ENCODE results near the gene HEXB.

HEXB gene

DNA sequence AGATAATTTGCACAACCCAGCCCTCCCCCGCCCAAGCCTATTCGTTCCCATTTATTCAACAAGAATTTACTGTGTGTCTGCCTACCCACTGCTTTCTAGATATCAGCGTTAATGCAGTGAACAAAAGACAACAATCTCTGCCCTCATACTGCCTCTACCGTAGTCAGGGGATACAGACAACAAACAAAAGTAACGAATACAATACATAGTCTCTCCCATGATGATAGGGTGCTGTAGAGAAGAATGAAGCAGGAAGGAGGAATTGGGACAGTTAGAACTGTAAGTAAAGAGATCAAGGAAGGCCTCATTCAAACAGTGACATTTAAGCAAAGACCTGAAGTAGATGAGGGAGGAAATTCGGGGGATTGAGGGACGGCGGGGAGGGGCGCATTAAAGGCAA, 80.2 kb downstream of the HEXB start:
- TF ChIP-seq, protein P1, sequence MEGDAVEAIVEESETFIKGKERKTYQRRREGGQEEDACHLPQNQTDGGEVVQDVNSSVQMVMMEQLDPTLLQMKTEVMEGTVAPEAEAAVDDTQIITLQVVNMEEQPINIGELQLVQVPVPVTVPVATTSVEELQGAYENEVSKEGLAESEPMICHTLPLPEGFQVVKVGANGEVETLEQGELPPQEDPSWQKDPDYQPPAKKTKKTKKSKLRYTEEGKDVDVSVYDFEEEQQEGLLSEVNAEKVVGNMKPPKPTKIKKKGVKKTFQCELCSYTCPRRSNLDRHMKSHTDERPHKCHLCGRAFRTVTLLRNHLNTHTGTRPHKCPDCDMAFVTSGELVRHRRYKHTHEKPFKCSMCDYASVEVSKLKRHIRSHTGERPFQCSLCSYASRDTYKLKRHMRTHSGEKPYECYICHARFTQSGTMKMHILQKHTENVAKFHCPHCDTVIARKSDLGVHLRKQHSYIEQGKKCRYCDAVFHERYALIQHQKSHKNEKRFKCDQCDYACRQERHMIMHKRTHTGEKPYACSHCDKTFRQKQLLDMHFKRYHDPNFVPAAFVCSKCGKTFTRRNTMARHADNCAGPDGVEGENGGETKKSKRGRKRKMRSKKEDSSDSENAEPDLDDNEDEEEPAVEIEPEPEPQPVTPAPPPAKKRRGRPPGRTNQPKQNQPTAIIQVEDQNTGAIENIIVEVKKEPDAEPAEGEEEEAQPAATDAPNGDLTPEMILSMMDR (IDR thresholded peaks at IDR 0.05; ENCODE audit: control insufficient read depth, insufficient read depth, low read depth, low read length, missing control alignments) = no peak
- DNase-seq (ENCODE audit: low read depth) = no peak
- H3K4me3 ChIP-seq (ENCODE audit: control insufficient read depth, low read depth, low read length) = no peak overlapping the region

DNA sequence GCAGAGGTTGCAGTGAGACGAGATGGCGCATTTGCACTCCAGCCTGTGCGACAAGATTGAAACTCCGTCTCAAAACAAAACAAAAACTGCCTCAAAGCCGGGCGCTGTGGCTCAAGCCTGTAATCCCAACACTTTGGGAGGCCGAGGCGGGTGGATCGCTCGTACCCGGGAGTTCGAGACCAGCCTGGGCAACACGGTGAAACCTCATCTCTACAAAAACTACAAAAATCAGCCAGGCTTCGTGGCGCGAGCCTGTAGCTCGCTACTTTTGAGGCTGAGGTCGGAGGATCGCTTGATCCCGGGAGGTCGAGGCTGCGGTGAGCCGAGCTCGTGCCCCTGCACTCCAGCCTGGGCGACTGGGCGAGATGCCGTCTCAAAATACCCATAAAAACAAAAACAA, 80.9 kb downstream of the HEXB start:
- TF ChIP-seq, protein P1 (IDR thresholded peaks at IDR 0.05; ENCODE audit: control insufficient read depth, insufficient read depth, low read depth, low read length, missing control alignments) = no peak

DNA sequence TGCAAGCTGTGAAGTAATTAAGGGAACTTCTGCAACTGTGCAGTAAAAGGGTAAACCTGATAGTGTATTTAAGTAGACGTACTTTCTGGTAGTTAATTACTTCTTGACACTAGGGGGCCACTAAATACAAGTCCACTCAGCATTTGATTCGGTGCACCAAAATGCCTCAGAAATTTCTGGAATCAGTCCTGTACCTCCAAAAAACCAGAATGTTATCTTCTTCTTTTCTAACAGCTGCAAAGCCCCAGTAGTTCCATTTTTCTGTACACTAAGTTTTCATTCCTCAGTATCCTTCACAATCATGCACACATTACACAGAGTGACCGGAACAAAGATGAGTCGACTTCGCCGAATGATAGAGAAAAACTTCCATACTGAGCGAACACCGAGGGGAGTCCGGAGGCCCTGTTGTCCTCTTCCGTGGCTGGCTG, 81.4 kb downstream of the HEXB start:
- peak; percentile 33 for DNase-seq (ENCODE audit: low read depth)
- peak overlapping the region; percentile 69 for H3K4me3 ChIP-seq (ENCODE audit: control insufficient read depth, low read depth, low read length)
- TF ChIP-seq, protein P1 (IDR thresholded peaks at IDR 0.05; ENCODE audit: control insufficient read depth, insufficient read depth, low read depth, low read length, missing control alignments) = peak; percentile 49

More for the DNA sequence above, 80.9 kb downstream of the HEXB start:
- peak overlapping the region; percentile 69 for H3K4me3 ChIP-seq (ENCODE audit: control insufficient read depth, low read depth, low read length)
- DNase-seq (ENCODE audit: low read depth) = no peak

DNA sequence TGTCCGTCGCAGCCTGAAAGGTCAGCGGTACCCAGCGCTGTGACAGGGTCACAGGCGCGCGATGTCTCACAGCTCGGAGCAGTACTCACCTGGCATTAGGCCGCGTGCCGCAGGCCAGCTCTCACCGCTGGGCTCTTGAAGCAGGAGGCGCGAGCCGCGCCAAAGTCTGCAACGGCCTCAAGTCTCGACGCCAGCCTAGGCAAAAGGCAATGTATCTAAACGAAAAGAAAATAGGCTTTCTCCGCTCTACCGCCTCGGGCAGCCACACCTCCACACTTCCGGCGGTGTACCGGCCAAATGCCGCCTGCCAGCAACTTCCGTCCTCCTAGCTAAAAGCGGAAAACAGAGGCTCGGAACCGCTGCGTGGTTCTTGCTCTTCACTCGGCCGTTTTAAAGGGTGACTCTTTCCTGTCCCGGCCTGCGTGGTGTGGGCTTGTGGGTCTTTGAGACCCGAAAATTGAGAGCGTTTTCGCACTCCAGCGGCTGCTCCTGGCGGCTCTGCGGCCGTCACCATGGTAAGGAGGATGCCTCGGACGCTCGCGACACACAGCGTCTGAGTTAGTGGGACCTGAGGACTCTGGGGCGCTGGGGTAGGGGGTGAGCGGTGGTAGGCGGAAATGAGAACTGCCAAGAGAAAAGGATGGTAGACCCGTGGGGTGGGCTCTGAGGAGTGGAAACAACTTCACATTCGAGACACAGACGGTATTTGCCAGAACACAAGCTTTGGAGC, 82.0 kb downstream of the HEXB start, which contains the start of the genes GFM2 and NSA2:
Gene GFM2 (minus strand): TSS at position 269 of the 730 bp plus-strand sequence. CDS start 3,375 bp downstream, outside the sequence.
Gene NSA2 (plus strand): TSS at position 401 of the 730 bp plus-strand sequence. CDS start 112 bp downstream, at position 513.
- peak; percentile 64 for DNase-seq (ENCODE audit: low read depth)
- TF ChIP-seq, protein P1 (IDR thresholded peaks at IDR 0.05; ENCODE audit: control insufficient read depth, insufficient read depth, low read depth, low read length, missing control alignments) = no peak
- H3K4me3 ChIP-seq (ENCODE audit: control insufficient read depth, low read depth, low read length) = peak within 1 kb of the TSS; percentile 69

GRCh38 chr5:74767579-74767913, 82.5 kb downstream of the HEXB start:
- TF ChIP-seq, protein P1 (IDR thresholded peaks at IDR 0.05; ENCODE audit: control insufficient read depth, insufficient read depth, low read depth, low read length, missing control alignments) = no peak
- H3K4me3 ChIP-seq (ENCODE audit: control insufficient read depth, low read depth, low read length) = peak overlapping the region; percentile 69
- no peak for DNase-seq (ENCODE audit: low read depth)

All from AG09309 (cell line).